HFFc6 (cell line): ENCODE results near the gene CCNH. TPM values are rescaled to one million over a fixed set of nuclear protein-coding genes. Genes with fewer than 3 reads are reported as not detected.
A peak's percentile ranks its signal among the peaks of the same experiment; 100 is the strongest.

Source experiments
- DNase-seq: peaks from one replicate; pipeline ENCODE4 v3.0.0-alpha.2; 2018
- H3K27ac Mint-ChIP-seq: 2 replicates; pipeline ENCODE4 v1.8.0; 2020; ENCODE audit warnings: mild to moderate bottlenecking, mixed read lengths
- H3K27me3 Mint-ChIP-seq: 2 replicates; pipeline ENCODE4 v1.8.0; 2021; ENCODE audit warnings: mild to moderate bottlenecking, moderate library complexity, mixed read lengths; ENCODE audit not compliant: insufficient read depth
- H3K36me3 Mint-ChIP-seq: 2 replicates; pipeline ENCODE4 v1.8.0; 2021; ENCODE audit warnings: low read depth, mixed read lengths
- H3K4me1 Mint-ChIP-seq: 2 replicates; pipeline ENCODE4 v1.8.0; 2020; ENCODE audit warnings: low read depth, mixed read lengths
- H3K4me3 Mint-ChIP-seq: 2 replicates; pipeline ENCODE4 v1.8.0; 2020; ENCODE audit warnings: mild to moderate bottlenecking, moderate library complexity, mixed read lengths
- H3K9me3 Mint-ChIP-seq: 2 replicates; pipeline ENCODE4 v1.8.0; 2020; ENCODE audit warnings: mild to moderate bottlenecking, mixed read lengths
- total RNA-seq, 6 experiments: library from RNA; stranded (reverse); fragmentation: NEBNext Ultra II Directional; extraction: Animal tissue kit (Norgen Biotek cat#: 25700); gene quantifications; 2 replicates in 1 of 6; 3 replicates in 5 of 6; pipeline ENCODE4 v1.2.3, GENCODE V29; 2021
- TF ChIP-seq, protein P1 (sequence below): fragments of 200-600 bp; sonication (generic); IDR thresholded peaks from 2 replicates; pipeline ENCODE4 v1.5.0; 2021; ENCODE audit warnings: antibody characterized with exemption, mild to moderate bottlenecking

Gene CCNH
- total RNA-seq, 6 experiments from 2014 or later: 49.5 to 69.0 (median 66.4) TPM

DNA sequence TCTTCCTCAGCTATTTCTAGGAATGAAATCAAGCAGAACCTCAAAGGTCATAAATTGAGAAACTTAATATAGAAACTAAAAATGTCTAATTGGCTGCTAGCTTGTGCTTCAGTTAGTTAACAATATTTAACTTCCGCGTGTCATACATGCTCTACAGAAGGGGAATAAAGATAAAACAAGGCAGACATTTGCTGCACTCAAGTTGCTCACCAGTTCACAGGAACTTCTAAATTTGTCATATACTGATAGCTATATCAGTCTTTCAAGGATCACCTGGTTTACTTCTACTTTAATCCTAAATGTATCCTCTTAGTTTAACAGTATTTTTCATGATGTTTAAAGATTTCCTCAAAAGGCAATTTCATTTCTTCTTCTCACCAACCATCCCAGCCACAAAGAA is 8.4 kb downstream of the CCNH start:
- no peak for DNase-seq
- TF ChIP-seq, protein P1, sequence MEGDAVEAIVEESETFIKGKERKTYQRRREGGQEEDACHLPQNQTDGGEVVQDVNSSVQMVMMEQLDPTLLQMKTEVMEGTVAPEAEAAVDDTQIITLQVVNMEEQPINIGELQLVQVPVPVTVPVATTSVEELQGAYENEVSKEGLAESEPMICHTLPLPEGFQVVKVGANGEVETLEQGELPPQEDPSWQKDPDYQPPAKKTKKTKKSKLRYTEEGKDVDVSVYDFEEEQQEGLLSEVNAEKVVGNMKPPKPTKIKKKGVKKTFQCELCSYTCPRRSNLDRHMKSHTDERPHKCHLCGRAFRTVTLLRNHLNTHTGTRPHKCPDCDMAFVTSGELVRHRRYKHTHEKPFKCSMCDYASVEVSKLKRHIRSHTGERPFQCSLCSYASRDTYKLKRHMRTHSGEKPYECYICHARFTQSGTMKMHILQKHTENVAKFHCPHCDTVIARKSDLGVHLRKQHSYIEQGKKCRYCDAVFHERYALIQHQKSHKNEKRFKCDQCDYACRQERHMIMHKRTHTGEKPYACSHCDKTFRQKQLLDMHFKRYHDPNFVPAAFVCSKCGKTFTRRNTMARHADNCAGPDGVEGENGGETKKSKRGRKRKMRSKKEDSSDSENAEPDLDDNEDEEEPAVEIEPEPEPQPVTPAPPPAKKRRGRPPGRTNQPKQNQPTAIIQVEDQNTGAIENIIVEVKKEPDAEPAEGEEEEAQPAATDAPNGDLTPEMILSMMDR: no peak
- Mint-ChIP-seq H3K36me3 (peaks cover 79% of the 10 kb centered on the region), H3K4me1 (peaks cover 61% of the 10 kb centered on the region), H3K9me3 (no peaks in the 10 kb centered on the region; the same call in 1 of the 2 replicates), H3K4me3 (no peak overlapping the region), H3K27ac (no peak overlapping the region), H3K27me3 (peaks cover 2% of the 10 kb centered on the region)

DNA sequence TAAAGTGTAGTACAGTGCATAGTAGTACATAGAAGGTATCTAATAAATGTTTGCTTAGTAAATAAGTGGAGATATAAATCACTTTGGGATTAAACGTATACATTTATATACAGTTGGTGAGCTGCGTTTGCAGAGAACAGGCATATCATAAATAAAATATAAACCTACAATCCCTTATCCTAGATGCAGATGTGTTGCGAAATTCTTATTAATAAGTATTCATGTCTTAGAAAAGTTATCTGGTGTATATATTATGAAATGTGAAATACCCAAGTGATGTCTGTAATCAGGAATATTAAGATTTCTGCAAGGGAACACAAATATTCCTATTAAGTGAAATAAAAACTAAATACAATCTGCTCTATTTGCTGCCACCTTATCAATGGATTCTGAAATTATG is 8.8 kb downstream of the CCNH start:
- DNase-seq: no peak
- Mint-ChIP-seq H3K4me3 (no peak overlapping the region), H3K4me1 (peaks cover 61% of the 10 kb centered on the region), H3K36me3 (peaks cover 79% of the 10 kb centered on the region), H3K9me3 (no peaks in the 10 kb centered on the region; the same call in 1 of the 2 replicates), H3K27ac (no peak overlapping the region), H3K27me3 (peaks cover 2% of the 10 kb centered on the region)
- TF ChIP-seq, protein P1: no peak

DNA sequence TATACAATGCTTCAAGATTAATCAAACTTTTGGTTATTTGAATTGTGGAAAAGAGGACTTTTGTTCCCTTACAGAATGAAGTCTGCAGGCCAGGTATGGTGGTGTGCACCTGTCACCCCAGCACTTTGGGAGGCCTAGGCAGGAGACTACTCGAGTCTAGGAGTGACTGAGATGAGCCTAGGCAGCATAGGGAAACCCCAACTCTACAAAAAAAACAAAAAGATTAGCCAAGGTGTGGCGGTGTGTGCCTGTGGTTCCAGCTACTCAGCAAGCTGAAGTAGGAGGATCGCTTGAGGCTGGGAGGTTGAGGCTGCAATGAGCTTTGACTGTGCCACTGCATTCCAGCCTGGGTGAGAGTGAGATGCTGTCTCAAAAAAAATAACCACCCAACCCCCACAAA is 9.3 kb downstream of the CCNH start:
- peaks cover 61% of the 10 kb centered on the region for H3K4me1 Mint-ChIP-seq
- TF ChIP-seq, protein P1: no peak
- no peak overlapping the region for H3K4me3 Mint-ChIP-seq
- H3K27me3 Mint-ChIP-seq: peaks cover 5% of the 10 kb centered on the region
- no peak for DNase-seq
- H3K36me3 Mint-ChIP-seq: peaks cover 79% of the 10 kb centered on the region
- no peaks in the 10 kb centered on the region; the same call in 1 of the 2 replicates for H3K9me3 Mint-ChIP-seq
- H3K27ac Mint-ChIP-seq: no peak overlapping the region

DNA sequence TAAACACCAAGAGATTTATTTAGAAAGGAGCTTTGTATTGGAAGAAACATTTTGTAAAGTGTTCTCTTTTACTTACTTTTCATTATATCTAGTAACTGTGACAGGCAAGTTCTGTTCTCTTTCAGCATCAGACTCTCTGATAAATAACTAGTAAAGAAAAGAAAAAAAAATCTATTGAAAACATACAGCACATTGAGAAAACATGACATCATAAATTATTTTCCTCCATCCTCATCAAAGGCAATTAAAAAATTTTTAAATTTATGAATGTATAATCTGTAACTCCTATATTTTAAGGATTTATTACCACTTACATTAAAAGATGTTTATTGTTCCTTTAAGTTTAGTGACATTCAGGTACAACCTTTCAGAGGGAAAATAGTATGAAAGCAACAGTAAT is 11.1 kb downstream of the CCNH start:
- Mint-ChIP-seq H3K36me3 (peaks cover 67% of the 10 kb centered on the region), H3K27me3 (peaks cover 5% of the 10 kb centered on the region), H3K9me3 (no peaks in the 10 kb centered on the region; the same call in 1 of the 2 replicates), H3K4me1 (peaks cover 48% of the 10 kb centered on the region), H3K27ac (peak overlapping the region; percentile 48; the same call in 1 of the 2 replicates), H3K4me3 (no peak overlapping the region)
- no peak for DNase-seq
- TF ChIP-seq, protein P1: no peak

DNA sequence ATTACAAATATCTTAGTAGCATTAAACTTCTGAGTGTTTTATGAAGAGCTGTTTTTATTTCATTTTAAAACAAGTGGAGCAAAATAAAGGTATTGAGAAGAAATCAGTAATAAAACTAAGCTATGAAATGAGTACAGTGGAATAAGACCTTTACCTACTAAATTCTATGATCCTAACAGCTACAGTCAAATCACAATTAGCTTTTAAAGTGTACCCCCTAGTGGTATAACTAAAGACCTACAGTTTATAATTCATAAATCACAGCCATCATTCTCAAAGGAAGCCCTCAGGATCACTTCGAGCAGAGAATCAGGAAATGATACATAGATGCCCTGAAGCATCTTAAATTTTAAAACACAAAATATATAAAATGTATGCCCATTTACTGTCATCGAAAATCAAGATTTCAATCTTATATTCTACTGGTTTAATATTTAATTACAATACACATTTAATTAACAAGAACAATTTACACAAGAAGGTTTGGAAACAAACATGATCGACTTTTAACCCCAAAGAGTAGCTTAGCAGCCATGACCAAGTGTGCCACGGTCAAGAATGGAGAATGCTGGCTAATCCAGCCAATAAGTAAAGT is 12.3 kb downstream of the CCNH start:
- no peak overlapping the region for H3K4me3 Mint-ChIP-seq
- H3K27ac Mint-ChIP-seq: peak overlapping the region; percentile 56; the same call in 1 of the 2 replicates
- no peaks in the 10 kb centered on the region; the same call in 1 of the 2 replicates for H3K9me3 Mint-ChIP-seq
- H3K4me1 Mint-ChIP-seq: peaks cover 37% of the 10 kb centered on the region
- peak; percentile 43 for DNase-seq
- TF ChIP-seq, protein P1: peak; percentile 91
- peaks cover 3% of the 10 kb centered on the region for H3K27me3 Mint-ChIP-seq
- H3K36me3 Mint-ChIP-seq: peaks cover 57% of the 10 kb centered on the region
